Measurements from ENCODE around the gene PRMT7. TPM values are rescaled to one million over a fixed set of nuclear protein-coding genes. Genes with fewer than 3 reads are reported as not detected.

The PRMT7 gene
- total RNA-seq, 1 experiment from 2014 or later, result 156 TPM

GRCh38 chr16:68264128-68265077 is 46.4 kb upstream of the PRMT7 start, which contains the start of gene SLC7A6:
SLC7A6 (plus strand) TSS chr16:68264526; CDS start chr16:68274727, 10,201 bp downstream.
- BruUV-seq (replicated peaks), result TSS peak; percentile 99
- DNase-seq, result peak; percentile 85 to 90
- POLR2A ChIA-PET, result interaction anchor here (0.5 to 5.1 kb wide), 16 partner anchors 16 to 1511 kb away, joined by 3 to 59 read pairs (median 5); partner anchors contain the start of genes ESRP2, PLA2G15, PRMT7 and SLC7A6OS
- TF ChIP-seq CTCF (IDR thresholded peaks at IDR 0.05; ENCODE audit: insufficient read depth in 1 of 2, low read depth in 1 of 2, low read length in 1 of 2, severe bottlenecking in 1 of 2, unreplicated experiment in 1 of 2), result peak; percentile 77 to 79
- Histone ChIP-seq H3K4me1 (peaks cover 44% of the 10 kb centered on the region), H3K9me3 (no peaks in the 10 kb centered on the region), H3K27me3 (replicated peaks; ENCODE audit: control insufficient read depth, insufficient read depth, low read length) (no peaks in the 10 kb centered on the region), H3K4me3 (ENCODE audit: low read depth, low read length) (peak within 1 kb of the TSS; percentile 94), H3K36me3 (ENCODE audit: control insufficient read depth, insufficient read depth, low read length) (no peaks in the 10 kb centered on the region)
- no peaks in the 10 kb centered on the region for H3K9me3 Mint-ChIP-seq (ENCODE audit: unreplicated experiment)
- intact Hi-C loops (cut with micrococcal nuclease; ENCODE audit: unreplicated experiment), result loop anchor here (1.0 to 5.0 kb wide), 5 partner anchors 17 to 64 kb away; partner anchors contain the start of genes PRMT7 and SLC7A6OS
- H3K27me3 Mint-ChIP-seq (ENCODE audit: insufficient read depth, unreplicated experiment), result no peaks in the 10 kb centered on the region
- H3K4me3 Mint-ChIP-seq (ENCODE audit: unreplicated experiment), result peak within 1 kb of the TSS; percentile 91
- H3K4me1 Mint-ChIP-seq (ENCODE audit: low read depth, unreplicated experiment), result peaks cover 31% of the 10 kb centered on the region
- peaks cover 64% of the 10 kb centered on the region for H3K36me3 Mint-ChIP-seq (ENCODE audit: insufficient read depth, unreplicated experiment)
- CTCF ChIA-PET, result interaction anchor here (0.9 to 5.5 kb wide), 14 partner anchors 9 to 180 kb away, joined by 3 to 98 read pairs (median 6); partner anchors contain the start of genes ESRP2, NFATC3, PLA2G15 and PRMT7
- peak within 1 kb of the TSS; percentile 98 for H3K27ac Mint-ChIP-seq (ENCODE audit: unreplicated experiment)

- Histone ChIP-seq H3K27me3 (replicated peaks; ENCODE audit: control insufficient read depth, insufficient read depth, low read length) (no peaks in the 10 kb centered on the region), H3K36me3 (ENCODE audit: control insufficient read depth, insufficient read depth, low read length) (no peaks in the 10 kb centered on the region), H3K4me3 (ENCODE audit: low read depth, low read length) (peak overlapping the region; percentile 94), H3K9me3 (no peaks in the 10 kb centered on the region), H3K4me1 (peaks cover 44% of the 10 kb centered on the region)
- no peaks in the 10 kb centered on the region for H3K27me3 Mint-ChIP-seq (ENCODE audit: insufficient read depth, unreplicated experiment)
- H3K4me1 Mint-ChIP-seq (ENCODE audit: low read depth, unreplicated experiment), result peaks cover 31% of the 10 kb centered on the region
- no peak for TF ChIP-seq CTCF (IDR thresholded peaks at IDR 0.05; ENCODE audit: insufficient read depth in 1 of 2, low read depth in 1 of 2, low read length in 1 of 2, severe bottlenecking in 1 of 2, unreplicated experiment in 1 of 2)
- DNase-seq, result peak; percentile 95 to 96
- H3K36me3 Mint-ChIP-seq (ENCODE audit: insufficient read depth, unreplicated experiment), result peaks cover 73% of the 10 kb centered on the region
- H3K4me3 Mint-ChIP-seq (ENCODE audit: unreplicated experiment), result peak overlapping the region; percentile 91
- peak overlapping the region; percentile 98 for H3K27ac Mint-ChIP-seq (ENCODE audit: unreplicated experiment)
- intact Hi-C loops (cut with micrococcal nuclease; ENCODE audit: unreplicated experiment), result loop anchor here (1.0 to 5.0 kb wide), 4 partner anchors 16 to 63 kb away; partner anchors contain the start of genes PRMT7 and SLC7A6OS
- H3K9me3 Mint-ChIP-seq (ENCODE audit: unreplicated experiment), result no peaks in the 10 kb centered on the region
- ChIA-PET POLR2A (interaction anchor here (0.5 to 5.1 kb wide), 10 partner anchors 15 to 67 kb away, joined by 3 to 59 read pairs (median 10); partner anchors contain the start of genes ESRP2, PRMT7 and SLC7A6OS), CTCF (interaction anchor here (2.3 to 5.5 kb wide), 6 partner anchors 16 to 180 kb away, joined by 9 to 98 read pairs (median 20); partner anchors contain the start of genes ESRP2, NFATC3, PRMT7 and SLC7A6OS)
- TSS peak; percentile 43 for BruUV-seq (replicated peaks)
Measured at GRCh38 chr16:68265078-68265920, 45.5 kb upstream of the PRMT7 start.

Data from Caco-2 (cell line).